ENCODE results near the gene GFPT2.

- TF ChIP-seq, protein P1, sequence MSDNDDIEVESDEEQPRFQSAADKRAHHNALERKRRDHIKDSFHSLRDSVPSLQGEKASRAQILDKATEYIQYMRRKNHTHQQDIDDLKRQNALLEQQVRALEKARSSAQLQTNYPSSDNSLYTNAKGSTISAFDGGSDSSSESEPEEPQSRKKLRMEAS (IDR thresholded peaks at IDR 0.05; ENCODE audit: low read depth, low read length) = no peak
- TF ChIP-seq, protein P2, sequence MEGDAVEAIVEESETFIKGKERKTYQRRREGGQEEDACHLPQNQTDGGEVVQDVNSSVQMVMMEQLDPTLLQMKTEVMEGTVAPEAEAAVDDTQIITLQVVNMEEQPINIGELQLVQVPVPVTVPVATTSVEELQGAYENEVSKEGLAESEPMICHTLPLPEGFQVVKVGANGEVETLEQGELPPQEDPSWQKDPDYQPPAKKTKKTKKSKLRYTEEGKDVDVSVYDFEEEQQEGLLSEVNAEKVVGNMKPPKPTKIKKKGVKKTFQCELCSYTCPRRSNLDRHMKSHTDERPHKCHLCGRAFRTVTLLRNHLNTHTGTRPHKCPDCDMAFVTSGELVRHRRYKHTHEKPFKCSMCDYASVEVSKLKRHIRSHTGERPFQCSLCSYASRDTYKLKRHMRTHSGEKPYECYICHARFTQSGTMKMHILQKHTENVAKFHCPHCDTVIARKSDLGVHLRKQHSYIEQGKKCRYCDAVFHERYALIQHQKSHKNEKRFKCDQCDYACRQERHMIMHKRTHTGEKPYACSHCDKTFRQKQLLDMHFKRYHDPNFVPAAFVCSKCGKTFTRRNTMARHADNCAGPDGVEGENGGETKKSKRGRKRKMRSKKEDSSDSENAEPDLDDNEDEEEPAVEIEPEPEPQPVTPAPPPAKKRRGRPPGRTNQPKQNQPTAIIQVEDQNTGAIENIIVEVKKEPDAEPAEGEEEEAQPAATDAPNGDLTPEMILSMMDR (IDR thresholded peaks at IDR 0.05; ENCODE audit: low read depth, low read length) = no peak
- TF ChIP-seq POLR2A (IDR thresholded peaks at IDR 0.05; ENCODE audit: extremely low read depth, insufficient read length) = no peak
Observed at GRCh38 chr5:180353048-180353979, at the start of gene GFPT2.
